ENCODE measurements around the gene RAX. TPM values are rescaled to one million over a fixed set of nuclear protein-coding genes. Genes with fewer than 3 reads are reported as not detected.

RAX gene
- polyA plus RNA-seq, 3 donors = not detected

Other genes with a start within 250 kb of the RAX start
- gene SEC11C, start 133.6 kb downstream of the RAX start, polyA plus RNA-seq (ENCODE audit: insufficient read length in 3 of 3) = 10 to 100 TPM; 69.1 to 83.3 (median 72.9) TPM
- 1 to 10 TPM in 2 of 3 donors, not detected in 1; 1.5 to 1.6 TPM for gene GRP, start 53.3 kb downstream of the RAX start, polyA plus RNA-seq (ENCODE audit: insufficient read length in 3 of 3)
- under 1 TPM; 0.11 to 0.22 (median 0.18) TPM for gene CPLX4, start 45.2 kb upstream of the RAX start, polyA plus RNA-seq (ENCODE audit: insufficient read length in 3 of 3)
- gene LMAN1, start 85.8 kb upstream of the RAX start, polyA plus RNA-seq (ENCODE audit: insufficient read length in 3 of 3) = 100 to 1,000 TPM; 108 to 114 (median 109) TPM